Measurements from ENCODE around the gene ZNF574. TPM values are rescaled to one million over a fixed set of nuclear protein-coding genes. Genes with fewer than 3 reads are reported as not detected.

Gene ZNF574
- total RNA-seq, 2 donors from 2014 or later, result 11.0 to 14.0 TPM

Other genes starting within 250 kb of the ZNF574 start
- gene LYPD4, start 231.5 kb upstream of the ZNF574 start, total RNA-seq, result not detected
- not detected for gene DMRTC2, start 231.1 kb upstream of the ZNF574 start, total RNA-seq
- 1,000 to 10,000 TPM; 1,474 to 1,504 TPM for gene RPS19, start 215.9 kb upstream of the ZNF574 start, total RNA-seq
- 10 to 100 TPM in 1 of 2 donors, 1 to 10 TPM in 1; 3.9 to 13.7 TPM for gene CD79A, start 198.9 kb upstream of the ZNF574 start, total RNA-seq
- gene ARHGEF1, start 193.0 kb upstream of the ZNF574 start, total RNA-seq, result 10 to 100 TPM; 87.8 to 93.6 TPM
- gene ERFL, start 147.7 kb upstream of the ZNF574 start, total RNA-seq, result 1 to 10 TPM; 1.1 to 1.7 TPM
- 100 to 1,000 TPM; 177 to 196 TPM for gene RABAC1, start 116.8 kb upstream of the ZNF574 start, total RNA-seq
- 1 to 10 TPM; 1.2 to 1.6 TPM for gene ATP1A3, start 81.9 kb upstream of the ZNF574 start, total RNA-seq
- 1 to 10 TPM; 1.0 to 2.6 TPM for gene GRIK5, start 6.0 kb upstream of the ZNF574 start, total RNA-seq
- 1 to 10 TPM; 1.5 to 3.8 TPM for gene POU2F2, start 56.3 kb downstream of the ZNF574 start, total RNA-seq
- gene DEDD2, start 141.5 kb downstream of the ZNF574 start, total RNA-seq, result 10 to 100 TPM; 20.5 to 42.2 TPM
- 1 to 10 TPM; 8.1 to 8.7 TPM for gene ZNF526, start 144.1 kb downstream of the ZNF574 start, total RNA-seq
- 10 to 100 TPM; 40.9 to 43.3 TPM for gene GSK3A, start 166.4 kb downstream of the ZNF574 start, total RNA-seq
- gene ERF, start 179.0 kb downstream of the ZNF574 start, total RNA-seq, result 10 to 100 TPM; 40.8 to 50.1 TPM
- 10 to 100 TPM; 43.0 to 47.9 TPM for gene CIC, start 193.1 kb downstream of the ZNF574 start, total RNA-seq
- under 1 TPM; 0.49 to 0.50 TPM for gene PRR19, start 226.0 kb downstream of the ZNF574 start, total RNA-seq
- gene PAFAH1B3, start 226.5 kb downstream of the ZNF574 start, total RNA-seq, result 10 to 100 TPM; 25.9 to 40.5 TPM
- gene TMEM145, start 237.1 kb downstream of the ZNF574 start, total RNA-seq, result under 1 TPM; 0.21 to 0.25 TPM
- gene MEGF8, start 249.5 kb downstream of the ZNF574 start, total RNA-seq, result 10 to 100 TPM; 21.4 to 21.5 TPM

Measured in left colon (tissue), 2 donors.